ENCODE measurements around the gene TNNI3K. TPM values are rescaled to one million over a fixed set of nuclear protein-coding genes. Genes with fewer than 3 reads are reported as not detected.

TNNI3K gene
- total and polyA plus RNA-seq, 8 donors = 0.34 to 2.2 (median 0.39) TPM; not detected in 2

- 57 to 62% methylated on average over 6 of the region's 6 CpGs for WGBS, 2 donors
- TF ChIP-seq CTCF (IDR thresholded peaks at IDR 0.05) = no peak
- H3K27me3 ChIP-seq = no peaks in the 10 kb centered on the region
- intact Hi-C loops (cut with DNase I) = no loop called here
- no peak overlapping the region for H3K4me3 ChIP-seq
- no peak overlapping the region for H3K27ac ChIP-seq
- ATAC-seq (no peak), DNase-seq (no peak), FAIRE-seq (no peak)
- H3K9me3 ChIP-seq = no peaks in the 10 kb centered on the region
- H3K36me3 ChIP-seq = no peaks in the 10 kb centered on the region
- H3K4me1 ChIP-seq = no peaks in the 10 kb centered on the region
Observed at GRCh38 chr1:74480068-74480467, 244.9 kb downstream of the TNNI3K start.

- Histone ChIP-seq H3K4me3 (no peak overlapping the region), H3K27ac (no peak overlapping the region), H3K4me1 (no peaks in the 10 kb centered on the region), H3K36me3 (no peaks in the 10 kb centered on the region), H3K27me3 (no peaks in the 10 kb centered on the region), H3K9me3 (no peaks in the 10 kb centered on the region)
- WGBS, 2 donors = 73 to 77% methylated on average over 3 of the region's 3 CpGs
- ATAC-seq (no peak), DNase-seq (no peak), FAIRE-seq (no peak)
- intact Hi-C loops (cut with DNase I) = no loop called here
- TF ChIP-seq CTCF (IDR thresholded peaks at IDR 0.05) = no peak
Observed at GRCh38 chr1:74481607-74482006, 246.4 kb downstream of the TNNI3K start.

GRCh38 chr1:74485622-74486021 is 250.4 kb downstream of the TNNI3K start:
- ATAC-seq = no peak
- WGBS, 2 donors = 63 to 89% methylated on average over 3 of the region's 3 CpGs

GRCh38 chr1:74486036-74486435 is 250.8 kb downstream of the TNNI3K start:
- WGBS, 2 donors = 38 to 48% methylated on average over 1 of the region's 1 CpG
- no peak for DNase-seq

More at GRCh38 chr1:74485622-74486021, 250.4 kb downstream of the TNNI3K start:
- H3K9me3 ChIP-seq = no peaks in the 10 kb centered on the region
- DNase-seq (no peak), FAIRE-seq (no peak)
- no peak overlapping the region for H3K27ac ChIP-seq
- H3K36me3 ChIP-seq = no peaks in the 10 kb centered on the region
- no peaks in the 10 kb centered on the region for H3K4me1 ChIP-seq
- no peak overlapping the region for H3K4me3 ChIP-seq
- intact Hi-C loops (cut with DNase I) = no loop called here
- no peaks in the 10 kb centered on the region for H3K27me3 ChIP-seq
- TF ChIP-seq CTCF (IDR thresholded peaks at IDR 0.05) = no peak

GRCh38 chr1:74496669-74497068 is 261.5 kb downstream of the TNNI3K start:
- Histone ChIP-seq H3K36me3 (no peaks in the 10 kb centered on the region), H3K27me3 (no peaks in the 10 kb centered on the region), H3K27ac (no peak overlapping the region), H3K9me3 (no peaks in the 10 kb centered on the region), H3K4me1 (no peaks in the 10 kb centered on the region), H3K4me3 (no peak overlapping the region)
- no peak for DNase-seq
- intact Hi-C loops (cut with DNase I) = no loop called here
- FAIRE-seq = no peak
- no peak for ATAC-seq
- no peak for TF ChIP-seq CTCF (IDR thresholded peaks at IDR 0.05)

More at GRCh38 chr1:74486036-74486435, 250.8 kb downstream of the TNNI3K start:
- ATAC-seq (no peak), FAIRE-seq (no peak)
- Histone ChIP-seq H3K4me3 (no peak overlapping the region), H3K36me3 (no peaks in the 10 kb centered on the region), H3K9me3 (no peaks in the 10 kb centered on the region), H3K27me3 (no peaks in the 10 kb centered on the region), H3K27ac (no peak overlapping the region), H3K4me1 (no peaks in the 10 kb centered on the region)
- intact Hi-C loops (cut with DNase I) = no loop called here
- no peak for TF ChIP-seq CTCF (IDR thresholded peaks at IDR 0.05)
